ENCODE measurements around the gene TMEM151A.

TMEM151A gene

DNA sequence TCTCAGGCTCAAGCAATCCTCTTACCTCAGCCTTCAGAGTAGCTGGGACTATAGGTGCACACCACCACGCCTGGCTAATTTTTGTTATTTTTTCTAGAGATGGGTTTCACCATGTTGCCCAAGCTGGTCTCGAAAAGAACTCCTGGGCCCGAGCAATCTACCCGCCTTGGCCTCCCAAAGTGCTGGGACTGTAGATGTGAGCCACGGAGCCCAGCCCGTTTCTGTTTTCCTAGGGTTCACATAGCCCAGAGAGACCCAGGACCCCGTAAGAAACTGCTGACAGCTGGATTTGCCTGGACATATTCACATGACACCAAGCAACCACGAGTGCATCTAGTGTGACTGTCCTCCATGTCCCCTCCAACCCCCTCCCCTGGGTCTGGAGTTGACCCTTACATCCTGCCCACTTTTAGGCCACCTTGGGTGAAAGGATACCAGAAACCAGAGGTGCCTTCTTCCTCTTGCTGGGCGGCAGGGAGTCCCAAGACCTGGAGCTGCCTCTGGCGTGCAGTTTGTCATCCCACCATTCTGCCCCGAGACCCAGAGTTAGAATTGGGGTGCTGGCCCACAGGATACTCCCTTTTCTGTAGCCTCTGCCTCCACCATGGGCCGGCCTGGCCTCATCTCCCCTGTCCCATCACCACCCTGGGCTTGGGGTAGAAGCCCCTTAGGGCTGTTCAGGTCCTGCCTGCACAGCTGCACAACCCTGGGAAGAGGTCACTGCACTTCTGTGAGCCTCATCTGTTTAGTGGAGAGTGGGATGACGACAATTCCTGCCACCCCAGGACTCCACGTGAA lies 48.2 kb downstream of the TMEM151A start:
- Histone ChIP-seq H3K9me2 (replicated peaks; ENCODE audit: low read depth, low read length) (no peaks in the 10 kb centered on the region), H4K20me1 (ENCODE audit: insufficient read depth, low read length, poor library complexity, severe bottlenecking) (peaks cover 7% of the 10 kb centered on the region), H3K27me3 (ENCODE audit: insufficient read depth, low read length, poor library complexity, severe bottlenecking) (no peaks in the 10 kb centered on the region), H3K9me3 (ENCODE audit: insufficient read depth, low read depth, low read length) (no peaks in the 10 kb centered on the region), H3K79me2 (ENCODE audit: insufficient read depth, low read length) (peaks cover 22% of the 10 kb centered on the region), H2AFZ (ENCODE audit: low read length) (no peak overlapping the region), H3K4me3 (ENCODE audit: low read length, poor library complexity, severe bottlenecking) (no peak overlapping the region), H3K36me3 (ENCODE audit: insufficient read depth, low read length) (peaks cover 15% of the 10 kb centered on the region; the same call in 1 of the 2 replicates), H3K4me1 (ENCODE audit: insufficient read depth, low read length, poor library complexity, severe bottlenecking) (peaks cover 17% of the 10 kb centered on the region), H3K9ac (ENCODE audit: low read depth, low read length, poor library complexity, severe bottlenecking) (no peak overlapping the region), H3F3A (ENCODE audit: low read depth) (no peaks in the 10 kb centered on the region), H3K4me2 (ENCODE audit: low read depth, low read length, poor library complexity, severe bottlenecking) (no peak overlapping the region)
- TF ChIP-seq EZH2phosphoT487 (IDR thresholded peaks at IDR 0.05; ENCODE audit: borderline replicate concordance) = no peak
- TF ChIP-seq, protein P1, sequence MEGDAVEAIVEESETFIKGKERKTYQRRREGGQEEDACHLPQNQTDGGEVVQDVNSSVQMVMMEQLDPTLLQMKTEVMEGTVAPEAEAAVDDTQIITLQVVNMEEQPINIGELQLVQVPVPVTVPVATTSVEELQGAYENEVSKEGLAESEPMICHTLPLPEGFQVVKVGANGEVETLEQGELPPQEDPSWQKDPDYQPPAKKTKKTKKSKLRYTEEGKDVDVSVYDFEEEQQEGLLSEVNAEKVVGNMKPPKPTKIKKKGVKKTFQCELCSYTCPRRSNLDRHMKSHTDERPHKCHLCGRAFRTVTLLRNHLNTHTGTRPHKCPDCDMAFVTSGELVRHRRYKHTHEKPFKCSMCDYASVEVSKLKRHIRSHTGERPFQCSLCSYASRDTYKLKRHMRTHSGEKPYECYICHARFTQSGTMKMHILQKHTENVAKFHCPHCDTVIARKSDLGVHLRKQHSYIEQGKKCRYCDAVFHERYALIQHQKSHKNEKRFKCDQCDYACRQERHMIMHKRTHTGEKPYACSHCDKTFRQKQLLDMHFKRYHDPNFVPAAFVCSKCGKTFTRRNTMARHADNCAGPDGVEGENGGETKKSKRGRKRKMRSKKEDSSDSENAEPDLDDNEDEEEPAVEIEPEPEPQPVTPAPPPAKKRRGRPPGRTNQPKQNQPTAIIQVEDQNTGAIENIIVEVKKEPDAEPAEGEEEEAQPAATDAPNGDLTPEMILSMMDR (conservative IDR thresholded peaks at IDR 0.05; ENCODE audit: low read length) = no peak

DNA sequence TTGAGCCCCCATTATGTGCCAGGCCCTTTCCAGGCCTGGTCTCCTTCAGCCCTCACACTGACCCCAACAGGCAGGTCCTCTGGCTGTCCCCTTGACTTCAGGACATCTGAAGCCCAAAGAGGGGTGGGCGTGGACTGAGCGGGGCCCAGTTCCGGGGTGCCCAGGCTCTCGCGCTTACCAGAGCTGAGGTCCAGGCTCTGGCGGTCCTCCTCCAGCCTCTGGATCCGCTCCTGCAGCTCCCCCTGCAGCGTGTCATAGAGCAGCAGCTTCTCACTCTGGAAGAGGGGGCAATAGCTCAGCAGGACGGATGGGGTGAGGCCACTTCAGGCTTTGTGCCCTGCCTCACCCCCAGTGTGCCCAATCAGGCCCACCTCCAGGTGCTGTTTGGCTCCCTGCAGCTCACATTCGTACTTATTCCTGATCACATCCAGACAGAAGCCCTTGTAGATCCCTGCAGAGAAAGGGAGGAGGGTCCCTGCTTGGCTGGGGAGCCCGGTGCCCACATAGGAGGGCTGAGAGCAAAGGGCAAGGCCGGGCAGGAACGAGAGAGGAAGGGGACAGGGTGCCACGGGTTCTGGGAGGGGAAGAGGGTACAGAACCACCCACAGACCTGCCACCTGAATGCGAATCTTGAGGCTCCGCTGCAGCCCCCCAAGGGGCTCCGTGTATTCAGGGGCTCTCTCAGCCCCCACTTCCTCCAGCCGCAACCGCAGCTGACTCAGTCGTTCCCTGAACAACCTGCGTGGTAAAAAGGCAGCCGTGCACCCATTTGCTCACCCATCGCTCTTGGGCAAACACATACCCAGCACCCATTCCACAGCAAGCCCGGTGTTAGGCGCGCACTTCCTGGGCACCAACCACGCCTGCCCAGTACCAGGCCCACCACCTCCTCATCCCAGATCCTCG lies 49.2 kb downstream of the TMEM151A start:
- Histone ChIP-seq H3K4me2 (ENCODE audit: low read depth, low read length, poor library complexity, severe bottlenecking) (no peak overlapping the region), H3K9me2 (replicated peaks; ENCODE audit: low read depth, low read length) (no peaks in the 10 kb centered on the region), H4K20me1 (ENCODE audit: insufficient read depth, low read length, poor library complexity, severe bottlenecking) (peaks cover 7% of the 10 kb centered on the region), H3K9ac (ENCODE audit: low read depth, low read length, poor library complexity, severe bottlenecking) (no peak overlapping the region), H3K4me3 (ENCODE audit: low read length, poor library complexity, severe bottlenecking) (no peak overlapping the region), H2AFZ (ENCODE audit: low read length) (no peak overlapping the region), H3F3A (ENCODE audit: low read depth) (no peaks in the 10 kb centered on the region), H3K79me2 (ENCODE audit: insufficient read depth, low read length) (peaks cover 22% of the 10 kb centered on the region), H3K36me3 (ENCODE audit: insufficient read depth, low read length) (peaks cover 15% of the 10 kb centered on the region; the same call in 1 of the 2 replicates), H3K27me3 (ENCODE audit: insufficient read depth, low read length, poor library complexity, severe bottlenecking) (no peaks in the 10 kb centered on the region), H3K4me1 (ENCODE audit: insufficient read depth, low read length, poor library complexity, severe bottlenecking) (peaks cover 25% of the 10 kb centered on the region), H3K9me3 (ENCODE audit: insufficient read depth, low read depth, low read length) (no peaks in the 10 kb centered on the region)
- no peak for TF ChIP-seq EZH2phosphoT487 (IDR thresholded peaks at IDR 0.05; ENCODE audit: borderline replicate concordance)
- TF ChIP-seq, protein P1 (conservative IDR thresholded peaks at IDR 0.05; ENCODE audit: low read length) = no peak

DNA sequence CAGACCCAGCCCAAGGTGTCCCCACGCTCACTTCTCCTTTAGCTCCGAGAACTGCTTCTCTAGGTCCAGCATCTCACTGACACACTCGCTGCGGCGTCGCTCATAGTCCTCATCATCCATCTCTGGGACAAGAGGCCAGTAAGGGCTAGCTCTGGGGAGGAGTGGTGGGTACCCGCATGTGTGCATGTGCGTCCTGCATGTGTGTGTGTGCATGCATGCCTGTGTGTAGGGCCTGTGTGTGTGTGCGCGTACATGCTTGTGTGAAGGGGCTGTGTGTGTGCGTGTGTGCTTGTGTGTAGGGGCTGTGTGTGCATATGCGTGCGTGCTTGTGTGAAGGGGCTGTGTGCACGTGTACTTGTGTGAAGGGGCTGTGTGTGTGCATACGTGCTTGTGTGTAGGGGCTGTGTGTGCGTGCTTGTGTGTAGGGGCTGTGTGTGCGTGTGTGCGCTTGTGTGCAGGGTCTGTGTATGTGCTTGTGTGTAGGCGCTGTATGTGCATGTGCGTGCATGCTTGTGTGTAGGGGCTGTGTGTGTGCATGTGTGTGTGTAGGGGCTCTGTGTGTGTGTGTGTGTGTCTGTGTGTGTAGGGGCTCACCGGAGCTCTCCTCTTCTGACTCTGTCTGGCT lies 49.9 kb downstream of the TMEM151A start:
- peaks cover 7% of the 10 kb centered on the region for H4K20me1 ChIP-seq (ENCODE audit: insufficient read depth, low read length, poor library complexity, severe bottlenecking)
- no peak overlapping the region for H2AFZ ChIP-seq (ENCODE audit: low read length)
- H3K9me2 ChIP-seq (replicated peaks; ENCODE audit: low read depth, low read length) = no peaks in the 10 kb centered on the region
- H3K27me3 ChIP-seq (ENCODE audit: insufficient read depth, low read length, poor library complexity, severe bottlenecking) = no peaks in the 10 kb centered on the region
- no peak overlapping the region for H3K4me3 ChIP-seq (ENCODE audit: low read length, poor library complexity, severe bottlenecking)
- H3K36me3 ChIP-seq (ENCODE audit: insufficient read depth, low read length) = peaks cover 15% of the 10 kb centered on the region; the same call in 1 of the 2 replicates
- H3K9me3 ChIP-seq (ENCODE audit: insufficient read depth, low read depth, low read length) = no peaks in the 10 kb centered on the region
- H3K9ac ChIP-seq (ENCODE audit: low read depth, low read length, poor library complexity, severe bottlenecking) = no peak overlapping the region
- peaks cover 26% of the 10 kb centered on the region for H3K4me1 ChIP-seq (ENCODE audit: insufficient read depth, low read length, poor library complexity, severe bottlenecking)
- H3K79me2 ChIP-seq (ENCODE audit: insufficient read depth, low read length) = peaks cover 24% of the 10 kb centered on the region
- H3K4me2 ChIP-seq (ENCODE audit: low read depth, low read length, poor library complexity, severe bottlenecking) = no peak overlapping the region
- H3F3A ChIP-seq (ENCODE audit: low read depth) = no peaks in the 10 kb centered on the region
- TF ChIP-seq, protein P1 (conservative IDR thresholded peaks at IDR 0.05; ENCODE audit: low read length) = no peak
- no peak for TF ChIP-seq EZH2phosphoT487 (IDR thresholded peaks at IDR 0.05; ENCODE audit: borderline replicate concordance)
